ENCODE results near the gene POLDIP3.
"Not testable (repeated sequence)": the region's sequence is repeated elsewhere in the genome, so short reads cannot be mapped to it uniquely, and the experiment has no call there.

Gene POLDIP3

DNA sequence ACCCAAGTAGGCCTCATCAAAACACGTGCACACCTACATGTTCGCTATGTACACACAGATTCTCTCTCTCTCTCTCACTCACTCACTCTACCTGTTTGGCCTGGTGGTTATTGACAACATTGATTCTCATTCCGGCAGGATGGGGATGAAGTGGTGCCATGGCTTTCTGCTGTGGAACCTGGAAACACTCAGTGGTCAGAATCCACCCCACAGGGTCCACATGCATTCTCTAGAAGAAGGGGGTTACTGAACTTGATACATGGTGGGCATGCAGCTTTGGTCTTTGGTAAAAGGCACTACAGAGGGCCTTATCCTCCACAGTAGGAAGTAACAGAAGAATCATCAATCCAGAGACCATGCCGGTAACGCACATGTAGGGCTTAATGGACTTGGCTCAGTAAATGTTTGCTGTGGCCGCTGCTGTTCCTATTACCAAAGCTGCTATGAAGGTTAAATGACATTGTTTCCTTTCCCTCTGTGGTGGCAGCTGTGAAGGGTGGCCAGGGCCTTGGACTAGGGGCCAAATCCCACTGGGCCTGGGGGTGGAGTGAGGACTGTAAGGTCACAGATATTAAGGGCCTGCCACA is 12.7 kb downstream of the POLDIP3 start:
- in situ Hi-C loops (cut with HindIII; ENCODE audit: low pct_ligation_motif_present, low pct_unique_long_range_greater_than_20kb, low sequenced_read_pairs): no loop called here
- no peak for DNase-seq

DNA sequence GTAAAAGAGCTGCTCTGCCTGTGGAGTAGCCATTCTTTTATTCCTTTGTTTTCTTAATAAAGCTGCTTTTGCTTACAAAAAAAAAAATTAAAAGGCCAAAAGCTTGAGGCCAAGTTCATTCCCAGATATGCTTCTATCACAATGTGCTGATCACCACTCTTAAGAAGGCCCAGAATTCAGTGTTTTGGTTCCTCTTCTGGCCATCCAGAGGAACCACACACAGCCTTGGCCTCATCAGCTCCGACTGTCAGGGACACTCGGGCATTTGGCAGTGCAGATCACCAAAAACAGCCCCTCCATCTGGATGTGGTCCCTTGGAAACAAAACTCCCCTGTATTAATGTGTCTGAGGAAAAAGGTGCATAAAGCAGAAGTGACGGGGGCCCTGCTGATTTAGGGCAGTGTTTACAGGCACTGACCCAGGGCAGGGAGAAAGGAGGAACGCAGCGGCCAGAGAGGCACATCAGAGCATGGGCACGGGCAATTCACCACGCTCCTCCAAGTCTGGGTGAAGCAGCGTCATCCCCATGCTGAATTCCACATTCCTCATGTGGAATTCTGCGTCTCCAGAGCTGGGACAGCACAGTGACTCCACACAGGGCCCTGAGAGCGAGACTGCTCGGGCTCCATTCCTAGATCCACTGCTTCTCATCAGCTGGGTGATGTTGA is 17.7 kb downstream of the POLDIP3 start:
- in situ Hi-C loops (cut with HindIII; ENCODE audit: low pct_ligation_motif_present, low pct_unique_long_range_greater_than_20kb, low sequenced_read_pairs): no loop called here
- DNase-seq: no peak

DNA sequence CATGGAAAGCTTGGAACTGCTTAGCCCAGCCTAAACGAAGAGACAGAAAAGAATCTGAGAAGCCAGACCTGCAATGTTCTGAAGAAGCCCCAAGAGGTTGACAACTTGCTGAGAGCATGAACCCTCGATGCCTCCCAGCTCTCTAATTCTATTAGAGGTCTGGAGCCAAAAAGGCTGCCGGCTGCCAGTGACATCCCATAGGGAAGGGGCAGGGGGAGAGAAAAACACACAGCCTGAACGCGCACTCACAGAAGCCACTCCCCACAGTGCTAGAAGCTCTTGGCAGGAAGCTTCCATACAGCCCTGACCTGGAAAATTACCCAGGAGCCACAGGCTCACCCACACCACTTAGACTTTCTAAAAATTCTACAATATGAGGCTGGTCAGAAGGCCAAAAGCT is 18.3 kb downstream of the POLDIP3 start:
- DNase-seq: no peak

DNA sequence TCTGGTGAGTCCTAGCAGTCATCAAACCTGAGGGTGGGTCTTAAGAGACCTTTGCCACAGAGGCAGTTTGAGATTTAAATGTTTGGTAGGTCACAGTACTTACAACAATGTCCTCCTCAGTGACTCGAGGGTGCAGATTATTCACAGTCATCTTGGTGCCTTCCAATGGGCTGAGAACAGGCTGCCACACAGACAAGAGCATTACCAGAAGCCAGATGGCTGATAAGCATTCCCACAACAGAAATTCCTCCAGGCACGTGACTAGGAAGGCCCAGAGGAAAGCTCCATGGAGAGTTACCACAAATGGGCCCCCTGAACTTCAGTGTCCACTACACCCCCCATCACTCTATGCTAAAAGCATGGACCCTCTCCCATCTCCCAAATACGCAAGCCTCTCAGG is 19.2 kb downstream of the POLDIP3 start:
- in situ Hi-C loops (cut with HindIII; ENCODE audit: low pct_ligation_motif_present, low pct_unique_long_range_greater_than_20kb, low sequenced_read_pairs): no loop called here
- no peak for DNase-seq

More for the DNA sequence above, 18.3 kb downstream of the POLDIP3 start:
- in situ Hi-C loops (cut with HindIII; ENCODE audit: low pct_ligation_motif_present, low pct_unique_long_range_greater_than_20kb, low sequenced_read_pairs): no loop called here

DNA sequence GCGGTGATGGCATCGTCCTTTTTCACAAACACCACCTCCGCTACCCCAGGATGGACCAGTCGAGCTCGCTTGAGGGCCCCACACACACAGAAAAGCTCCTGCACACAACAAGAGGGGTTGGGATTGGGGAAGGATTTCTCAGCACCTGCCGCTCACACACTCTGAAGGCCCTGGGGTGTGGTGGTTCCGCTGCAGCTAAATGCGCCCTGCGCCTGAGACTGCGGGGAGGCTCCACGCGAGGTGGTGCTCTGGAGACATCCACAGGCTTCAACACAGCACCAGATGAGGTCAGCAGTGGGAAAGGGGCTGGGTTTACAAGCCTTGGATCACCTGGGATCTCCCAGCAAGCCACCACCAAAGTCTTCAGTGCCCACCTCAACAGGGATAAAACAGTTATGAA is 22.7 kb downstream of the POLDIP3 start:
- no peak for DNase-seq
- in situ Hi-C loops (cut with HindIII; ENCODE audit: low pct_ligation_motif_present, low pct_unique_long_range_greater_than_20kb, low sequenced_read_pairs): no loop called here

DNA sequence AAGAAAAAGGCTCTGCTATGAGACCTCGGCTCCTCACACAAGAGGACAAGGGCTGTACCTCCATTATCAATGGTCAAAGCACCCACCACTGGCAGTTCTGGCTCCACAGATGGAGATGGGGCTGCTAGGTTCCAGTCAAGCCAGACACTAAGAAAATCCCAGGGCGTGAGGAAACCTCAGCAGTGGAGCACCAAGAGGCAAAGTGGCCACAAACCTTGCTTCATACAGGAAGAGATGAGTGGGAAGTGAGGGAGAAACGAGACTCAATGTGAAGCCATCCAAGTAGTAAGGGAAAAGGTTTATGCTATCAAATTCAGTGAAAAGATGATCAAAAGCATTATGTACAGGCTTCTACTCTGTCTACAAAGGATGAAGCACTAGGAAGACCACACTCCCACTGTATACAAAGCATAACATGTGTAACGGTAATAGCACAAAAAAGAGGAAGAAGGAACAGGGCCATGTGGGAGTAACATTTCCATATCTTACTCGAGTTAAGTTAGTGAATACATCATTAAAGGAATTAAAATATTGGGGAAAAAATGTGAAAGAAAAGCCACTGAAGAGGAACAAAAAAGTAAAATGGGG is 27.0 kb downstream of the POLDIP3 start:
- in situ Hi-C loops (cut with HindIII; ENCODE audit: low pct_ligation_motif_present, low pct_unique_long_range_greater_than_20kb, low sequenced_read_pairs): no loop called here
- DNase-seq: no peak

DNA sequence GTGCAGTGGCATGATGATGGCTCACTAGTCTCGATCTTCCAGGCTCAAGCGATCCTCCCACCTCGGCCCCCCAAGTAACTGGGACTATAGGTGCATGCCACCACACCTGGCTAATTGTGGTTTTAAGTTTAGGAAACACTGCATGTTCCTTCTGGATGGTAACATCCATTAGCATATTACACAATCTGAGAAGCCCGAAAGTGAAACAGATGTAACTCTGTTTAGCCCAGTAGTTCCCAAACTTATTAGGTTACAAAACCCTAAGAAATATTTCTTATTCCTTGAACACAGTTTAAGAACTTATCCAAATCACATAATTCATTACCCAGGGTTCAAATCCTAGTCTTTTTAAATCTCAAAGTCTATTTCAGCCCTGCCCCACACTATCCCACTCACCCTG is 28.3 kb downstream of the POLDIP3 start:
- in situ Hi-C loops (cut with HindIII; ENCODE audit: low pct_ligation_motif_present, low pct_unique_long_range_greater_than_20kb, low sequenced_read_pairs): no loop called here
- DNase-seq: no peak

DNA sequence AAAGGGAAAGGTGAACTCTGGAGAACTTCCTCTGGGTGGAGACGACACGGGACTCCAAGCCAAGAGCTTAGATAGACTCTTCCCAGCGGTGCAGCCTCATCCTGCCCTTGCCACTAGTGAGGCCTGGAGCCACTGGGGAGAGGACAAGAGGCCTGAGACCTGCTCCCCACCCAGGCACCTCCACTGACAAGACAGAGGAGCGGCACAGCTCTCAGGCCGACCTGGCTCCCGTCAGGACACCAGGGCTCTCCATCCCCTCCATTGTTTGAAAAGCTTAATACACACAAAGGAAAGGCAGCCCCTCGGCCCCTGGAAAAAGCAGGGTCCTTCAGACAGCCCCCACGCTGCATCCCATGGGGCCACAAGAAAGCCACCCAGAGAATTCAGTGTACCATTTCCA is 29.6 kb downstream of the POLDIP3 start:
- DNase-seq: no peak
- in situ Hi-C loops (cut with HindIII; ENCODE audit: low pct_ligation_motif_present, low pct_unique_long_range_greater_than_20kb, low sequenced_read_pairs): no loop called here

DNA sequence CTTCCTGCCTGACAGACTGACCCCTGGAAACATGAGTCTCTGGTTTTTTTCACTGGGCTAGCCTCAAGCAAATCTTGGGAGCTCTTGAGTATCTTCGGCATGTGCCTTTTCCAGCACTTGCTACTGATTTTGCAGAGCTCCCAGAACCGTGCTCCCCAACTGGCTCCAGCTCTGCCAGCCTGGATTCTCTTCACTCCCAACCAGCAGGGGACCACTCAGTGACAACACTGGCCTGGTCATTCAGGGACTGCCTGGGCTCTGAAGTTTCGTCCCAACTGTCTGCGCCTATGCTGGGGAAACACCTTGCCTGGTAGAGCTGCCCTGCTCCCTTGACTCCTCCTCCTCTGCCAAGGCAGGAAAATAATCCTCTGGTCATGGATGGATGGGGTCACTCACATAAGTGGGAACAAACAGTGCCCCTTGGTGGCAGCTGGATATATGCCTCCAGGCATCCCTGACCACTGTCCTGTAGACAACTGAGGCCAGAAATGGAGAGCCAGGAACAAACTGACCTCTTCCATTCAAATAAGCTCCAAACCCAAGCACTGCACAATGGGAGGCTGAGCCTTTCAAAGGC is 30.2 kb downstream of the POLDIP3 start:
- in situ Hi-C loops (cut with HindIII; ENCODE audit: low pct_ligation_motif_present, low pct_unique_long_range_greater_than_20kb, low sequenced_read_pairs): no loop called here
- DNase-seq: no peak

DNA sequence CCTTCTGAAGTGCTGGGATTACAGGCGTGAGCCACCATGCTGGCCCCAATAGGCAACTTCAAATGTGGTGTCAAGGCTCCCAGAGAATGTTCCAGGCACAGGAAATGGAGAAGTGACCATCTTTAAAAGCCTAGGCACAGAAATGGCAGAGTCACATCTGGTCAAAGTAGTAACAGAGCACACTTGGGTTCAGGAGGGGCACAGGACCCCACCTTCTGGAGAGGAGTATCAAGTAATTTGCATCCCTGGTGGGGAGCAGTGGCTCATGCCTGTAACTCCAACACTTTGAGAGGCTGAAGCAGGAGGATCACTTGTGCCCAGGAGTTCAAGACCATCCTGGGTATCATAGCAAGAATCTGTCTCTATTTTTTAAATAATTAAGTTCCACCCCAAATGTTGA is 31.7 kb downstream of the POLDIP3 start:
- no peak for DNase-seq
- in situ Hi-C loops (cut with HindIII; ENCODE audit: low pct_ligation_motif_present, low pct_unique_long_range_greater_than_20kb, low sequenced_read_pairs): no loop called here

DNA sequence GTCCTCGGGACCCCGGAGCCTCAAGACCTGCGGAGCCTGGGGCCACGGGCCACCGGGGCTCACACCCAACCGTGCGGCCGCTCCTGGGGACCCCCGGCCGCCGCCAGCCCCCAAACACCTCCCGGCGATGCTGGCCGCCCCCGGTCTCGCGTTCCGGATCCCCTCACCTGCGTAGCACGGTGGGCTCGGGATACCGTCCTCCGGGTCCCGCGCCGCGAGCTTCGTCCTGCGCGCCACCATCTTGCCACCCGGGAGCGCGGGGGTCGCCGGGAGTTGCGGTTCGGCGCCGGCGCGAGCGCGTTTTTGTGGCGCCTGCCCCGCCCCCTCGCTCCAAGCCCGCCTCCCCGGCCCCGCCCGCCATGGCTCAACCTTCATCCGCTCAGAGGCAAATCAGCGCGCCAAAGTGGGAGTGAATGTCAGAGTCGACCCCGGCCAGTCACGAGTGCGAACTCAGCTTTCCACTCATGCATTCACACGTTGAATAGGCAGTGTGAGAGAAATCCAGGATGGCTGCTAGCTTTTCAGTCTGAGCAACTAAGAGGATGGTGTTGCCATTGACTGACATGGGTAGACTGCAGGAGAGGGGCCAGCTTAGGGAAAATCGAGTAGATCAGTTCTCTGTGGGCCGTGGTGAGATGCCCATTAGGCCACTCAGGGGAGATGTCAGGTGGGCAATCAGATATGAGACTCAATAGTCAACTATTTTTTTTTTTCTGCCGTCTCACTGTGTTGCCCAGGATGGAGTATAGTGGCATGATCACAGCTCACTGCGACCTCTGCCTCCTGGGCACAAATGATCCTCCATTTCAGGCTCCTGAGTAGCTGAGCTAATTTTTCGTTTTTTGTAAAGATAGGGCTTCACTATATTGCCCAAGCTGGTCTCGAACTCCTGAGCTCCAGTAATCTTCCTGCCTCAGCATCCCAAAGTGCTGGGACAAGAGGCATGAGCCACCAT is 32.6 kb downstream of the POLDIP3 start:
- DNase-seq: peak; percentile 66
- in situ Hi-C loops (cut with HindIII; ENCODE audit: low pct_ligation_motif_present, low pct_unique_long_range_greater_than_20kb, low sequenced_read_pairs): no loop called here

DNA sequence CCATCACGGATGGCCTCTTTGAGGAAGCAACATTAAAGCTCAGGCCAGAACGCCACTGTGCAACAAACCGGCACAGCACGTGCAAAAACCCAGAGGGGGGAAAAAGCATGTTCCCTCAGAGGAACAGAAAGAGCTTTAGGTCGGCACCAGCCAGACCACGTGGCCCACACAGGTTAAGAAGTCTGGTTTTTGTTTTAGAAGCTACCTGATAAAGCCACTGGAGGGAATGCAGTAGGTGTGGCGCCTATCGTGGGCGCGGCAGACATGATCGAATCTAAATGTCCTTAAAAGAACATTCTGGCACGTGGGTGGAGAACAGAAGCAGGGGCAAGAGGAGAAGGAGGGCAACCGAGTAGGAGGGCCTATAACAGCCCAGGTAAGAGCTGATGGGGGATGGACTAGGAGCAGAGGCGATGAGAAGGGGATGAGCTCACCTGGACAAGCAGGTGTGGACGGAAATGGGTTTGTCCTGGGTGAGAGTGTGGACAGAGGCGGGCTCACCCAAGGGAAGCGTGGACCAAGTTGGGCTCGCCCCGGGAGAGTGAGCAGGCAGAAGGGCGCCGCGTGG is 33.4 kb downstream of the POLDIP3 start:
- in situ Hi-C loops (cut with HindIII; ENCODE audit: low pct_ligation_motif_present, low pct_unique_long_range_greater_than_20kb, low sequenced_read_pairs); DNase-seq: not testable (repeated sequence)

DNA sequence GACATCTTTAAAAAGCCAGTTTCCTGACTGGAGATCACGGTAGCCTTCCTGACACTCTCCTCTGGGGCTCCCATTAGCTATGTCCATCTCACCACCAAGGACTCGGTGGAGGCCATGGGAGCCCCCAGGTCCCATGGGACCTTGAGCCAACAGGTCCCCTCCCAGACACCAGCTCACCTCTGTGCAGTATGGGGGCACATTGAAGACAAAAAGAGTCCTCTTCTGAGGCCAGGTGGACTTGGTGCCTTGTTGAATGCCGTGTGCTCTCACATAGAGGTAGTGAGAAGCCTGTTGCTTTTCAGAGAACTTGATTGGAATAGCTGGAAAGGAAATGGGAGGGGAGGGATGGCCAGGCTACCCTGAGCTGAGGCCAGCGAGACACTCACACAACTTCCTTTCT is 34.6 kb downstream of the POLDIP3 start:
- in situ Hi-C loops (cut with HindIII; ENCODE audit: low pct_ligation_motif_present, low pct_unique_long_range_greater_than_20kb, low sequenced_read_pairs); DNase-seq: not testable (repeated sequence)

DNA sequence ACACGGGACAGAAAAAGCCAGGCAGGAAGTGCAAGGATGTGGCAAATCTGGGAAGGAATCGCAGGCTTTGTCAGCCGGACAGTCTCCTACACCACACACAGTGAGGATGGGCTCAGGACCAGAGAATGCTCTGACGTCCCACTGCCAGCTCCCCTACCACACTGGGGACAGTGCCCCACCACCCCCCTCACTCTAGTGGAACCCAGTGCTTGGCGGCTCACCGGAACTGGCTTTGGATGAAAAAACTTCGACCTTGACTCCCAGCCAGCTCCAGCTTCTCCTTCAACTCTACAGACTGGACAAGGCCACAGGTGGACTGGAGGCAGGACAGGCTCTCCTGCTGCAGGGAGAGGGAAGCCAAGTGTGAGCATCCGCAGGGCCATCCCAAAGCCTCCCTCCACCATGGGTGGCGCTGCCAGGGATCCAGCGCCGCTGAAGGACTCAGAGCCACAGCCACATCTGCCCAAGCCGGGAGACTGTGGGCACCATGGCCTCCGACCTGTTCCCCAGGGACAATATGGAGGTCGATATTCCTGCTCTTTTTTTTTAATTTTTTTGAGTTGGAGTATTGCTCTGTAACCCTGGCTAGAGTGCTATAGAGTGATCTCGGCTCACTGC is 37.0 kb downstream of the POLDIP3 start:
- no peak for DNase-seq
- in situ Hi-C loops (cut with HindIII; ENCODE audit: low pct_ligation_motif_present, low pct_unique_long_range_greater_than_20kb, low sequenced_read_pairs): no loop called here

DNA sequence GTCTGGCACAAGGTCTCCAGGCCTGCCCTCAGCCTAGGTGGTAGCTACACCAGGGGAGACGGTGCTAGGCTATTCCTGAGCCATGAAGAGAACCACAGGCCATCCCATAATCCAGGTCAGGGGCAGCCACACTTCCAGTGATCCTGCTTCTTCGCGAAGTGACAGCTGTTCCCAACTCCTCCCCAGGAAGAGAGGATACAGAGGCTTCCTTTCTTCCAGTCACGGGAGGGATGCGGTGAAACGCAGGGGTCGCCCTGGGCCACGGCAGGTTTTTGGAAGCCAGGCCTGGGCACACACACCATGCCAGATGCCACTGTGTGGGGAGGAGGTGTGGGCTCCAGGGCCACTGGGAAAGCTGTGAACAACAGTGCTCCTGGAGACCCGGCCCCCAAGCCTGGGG is 37.5 kb downstream of the POLDIP3 start:
- DNase-seq; in situ Hi-C loops (cut with HindIII; ENCODE audit: low pct_ligation_motif_present, low pct_unique_long_range_greater_than_20kb, low sequenced_read_pairs): not testable (repeated sequence)

DNA sequence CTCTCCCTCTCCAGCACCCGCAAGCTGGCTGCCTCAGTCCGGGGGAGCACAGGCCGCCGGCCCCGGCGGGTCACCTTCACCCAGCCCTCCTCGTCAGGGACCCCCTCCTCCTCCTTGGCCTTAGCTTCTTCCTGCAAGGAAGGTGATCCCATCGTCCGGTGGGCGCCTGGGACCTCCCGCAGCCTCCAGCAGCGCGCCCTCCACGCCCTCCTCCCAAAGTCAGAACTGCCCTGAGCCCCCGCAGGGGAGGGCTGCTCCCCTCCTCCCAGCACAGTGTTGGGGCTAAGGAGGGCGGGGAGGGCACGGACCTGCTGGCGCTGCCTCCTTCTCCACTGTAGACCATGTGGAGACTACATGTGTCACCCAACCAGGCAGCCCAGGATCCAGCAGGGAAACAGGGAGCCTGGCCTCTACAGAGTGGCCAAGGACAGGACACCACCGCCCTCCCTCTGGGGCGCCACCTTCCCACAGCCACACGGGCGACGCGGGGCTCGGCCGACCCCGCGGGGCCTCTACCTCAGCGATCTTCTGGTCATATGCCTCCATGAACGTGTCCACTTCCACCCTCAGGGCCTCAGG is 38.6 kb downstream of the POLDIP3 start:
- DNase-seq; in situ Hi-C loops (cut with HindIII; ENCODE audit: low pct_ligation_motif_present, low pct_unique_long_range_greater_than_20kb, low sequenced_read_pairs): not testable (repeated sequence)

DNA sequence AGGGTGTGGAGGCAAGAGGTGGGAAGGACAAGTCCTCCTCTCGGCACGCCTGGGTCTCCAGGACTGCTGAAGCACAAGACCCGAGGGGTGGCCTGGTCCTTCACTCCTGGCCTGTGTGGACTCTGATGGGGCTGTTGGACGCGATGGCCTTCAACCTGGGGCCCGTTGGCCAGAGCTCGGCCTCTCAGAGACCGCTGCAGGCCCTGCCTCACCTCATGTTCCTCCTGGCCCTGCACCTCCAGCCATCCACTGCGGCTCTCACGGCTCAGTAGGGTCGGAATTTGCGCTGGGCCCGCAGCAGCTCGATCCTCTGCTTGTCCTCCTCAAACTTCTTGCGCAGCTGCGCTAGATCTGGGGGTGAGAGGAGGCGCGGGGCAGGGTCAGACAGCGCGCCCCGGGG is 40.2 kb downstream of the POLDIP3 start:
- in situ Hi-C loops (cut with HindIII; ENCODE audit: low pct_ligation_motif_present, low pct_unique_long_range_greater_than_20kb, low sequenced_read_pairs); DNase-seq: not testable (repeated sequence)

DNA sequence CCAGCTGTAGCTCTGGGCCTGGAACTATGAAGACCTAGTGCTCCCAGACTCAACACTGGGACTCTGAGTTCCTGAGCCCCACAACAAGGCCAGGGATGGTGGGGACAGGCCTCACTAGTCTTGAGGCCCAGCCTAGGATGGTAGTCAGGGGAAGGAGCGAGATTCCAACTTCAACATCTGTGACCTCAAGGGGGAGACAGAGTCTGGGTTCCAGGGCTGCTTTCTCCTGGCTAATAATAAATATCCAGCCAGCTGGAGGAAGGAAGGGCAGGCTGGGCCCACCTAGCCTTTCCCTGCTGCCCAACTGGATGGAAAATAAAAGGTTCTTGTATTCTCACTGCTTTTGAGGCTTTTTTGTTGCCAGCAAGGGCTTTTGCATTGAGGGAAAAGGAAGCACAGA is 40.6 kb downstream of the POLDIP3 start:
- in situ Hi-C loops (cut with HindIII; ENCODE audit: low pct_ligation_motif_present, low pct_unique_long_range_greater_than_20kb, low sequenced_read_pairs); DNase-seq: not testable (repeated sequence)

Data from ACHN (cell line).